H1 (cell line): ENCODE data around the gene RCAN2. TPM values are rescaled to one million over a fixed set of nuclear protein-coding genes. Genes with fewer than 3 reads are reported as not detected.

Source experiments
- CTCF ChIA-PET: fragments of 300-600 bp; sonication (Branson Sonifier 250); formaldehyde crosslinking; loops from one replicate; lab custom pipeline; 2021; ENCODE audit not compliant: partially characterized antibody; lab: Charles Lee
- POLR2A ChIA-PET: fragments of 300-600 bp; sonication (Branson Sonifier 250); formaldehyde crosslinking; loops from one replicate; lab custom pipeline; 2021; ENCODE audit warnings: inconsistent platforms; ENCODE audit not compliant: partially characterized antibody; lab: Charles Lee
- DNase-seq, 2 experiments: peaks; one replicate each; pipeline versions ENCODE4 v3.0.0 to v3.0.0-alpha.2; 2010 to 2022; ENCODE audit warnings: low spot score in 2 of 2, low read depth in 1 of 2, mixed read lengths in 1 of 2
- FAIRE-seq: peaks from 2 replicates; lab custom pipeline; 2011; peaks lifted over from hg19 to GRCh38; lab: Jason Lieb, UNC
- H2AFZ ChIP-seq: 2 replicates; pipeline ENCODE4 v1.8.1; 2012; ENCODE audit warnings: low read length, inconsistent platforms
- H2AK5ac ChIP-seq: 2 replicates; pipeline ENCODE4 v1.6.1; 2013; ENCODE audit warnings: low read depth, low read length
- H2BK120ac ChIP-seq: replicated peaks from 2 replicates; pipeline ENCODE3; 2013; ENCODE audit warnings: low read depth, low read length, inconsistent platforms
- H2BK12ac ChIP-seq: 2 replicates; pipeline ENCODE4 v1.6.1; 2013; ENCODE audit warnings: low read depth, low read length
- H2BK15ac ChIP-seq: 2 replicates; pipeline ENCODE4 v1.6.1; 2013; ENCODE audit warnings: low read length
- H2BK20ac ChIP-seq: 2 replicates; pipeline ENCODE4 v1.6.1; 2013; ENCODE audit warnings: low read length
- H2BK5ac ChIP-seq: 2 replicates; pipeline ENCODE4 v1.6.1; 2013; ENCODE audit warnings: low read depth, low read length
- H3K14ac ChIP-seq: 2 replicates; pipeline ENCODE4 v1.6.1; 2013; ENCODE audit warnings: inconsistent platforms; ENCODE audit not compliant: insufficient read length
- H3K18ac ChIP-seq: 2 replicates; pipeline ENCODE4 v1.6.1; 2013; ENCODE audit warnings: low read length; ENCODE audit errors: extremely low read depth
- H3K23ac ChIP-seq: 2 replicates; pipeline ENCODE4 v1.6.1; 2013; ENCODE audit warnings: inconsistent platforms; ENCODE audit not compliant: insufficient read length
- H3K23me2 ChIP-seq: 2 replicates; pipeline ENCODE4 v1.6.1; 2013; ENCODE audit warnings: low read depth, low read length
- H3K27ac ChIP-seq: 2 replicates; pipeline ENCODE4 v1.6.1; 2011; ENCODE audit warnings: low read depth, low read length, inconsistent platforms
- H3K27me3 ChIP-seq, 4 experiments: replicated peaks in 1 of 4; 1 replicate in 1 of 4; 2 replicates in 3 of 4; pipeline versions ENCODE4 v1.6.1 to v1.8.1; 2011 to 2013; ENCODE audit warnings: low read length in 3 of 4, mild to moderate bottlenecking in 3 of 4, inconsistent platforms in 2 of 4, mixed read lengths in 2 of 4, moderate library complexity in 1 of 4; ENCODE audit not compliant: control insufficient read depth in 3 of 4, insufficient read depth in 3 of 4; ENCODE audit errors: extremely low read depth in 1 of 4
- H3K36me3 ChIP-seq, 4 experiments: 2 replicates each; pipeline versions ENCODE4 v1.6.1 to v1.8.1; 2011 to 2013; ENCODE audit warnings: mild to moderate bottlenecking in 4 of 4, low read length in 3 of 4, moderate library complexity in 2 of 4, control low read depth in 1 of 4, inconsistent platforms in 1 of 4; ENCODE audit not compliant: insufficient read depth in 4 of 4, control insufficient read depth in 2 of 4
- H3K4ac ChIP-seq: replicated peaks from 2 replicates; pipeline ENCODE3; 2013; ENCODE audit warnings: low read length, low read depth, mixed read lengths, inconsistent platforms; ENCODE audit not compliant: insufficient read length
- H3K4me1 ChIP-seq, 4 experiments: replicated peaks in 1 of 4; 1 replicate in 1 of 4; 2 replicates in 3 of 4; pipeline versions ENCODE4 v1.6.1 to v1.8.1; 2011 to 2013; ENCODE audit warnings: low read length in 3 of 4, inconsistent platforms in 2 of 4, mixed read lengths in 1 of 4; ENCODE audit not compliant: insufficient read depth in 4 of 4, control insufficient read depth in 3 of 4
- H3K4me2 ChIP-seq, 2 experiments: 2 replicates each; pipeline versions ENCODE4 v1.6.1 to v1.8.1; 2011 to 2013; ENCODE audit warnings: low read depth in 2 of 2, low read length in 2 of 2, control low read depth in 1 of 2, inconsistent platforms in 1 of 2, mild to moderate bottlenecking in 1 of 2; ENCODE audit not compliant: insufficient read depth in 1 of 2
- H3K4me3 ChIP-seq, 4 experiments: fragments of 200-600, 300-600 bp in 1 of 4; sonication (generic), shearing (Covaris generic), sonication (Bioruptor Twin) in 1 of 4; 2 replicates each; pipeline versions ENCODE4 v1.5.1 to v1.8.1; 2011 to 2016; ENCODE audit warnings: low read length in 4 of 4, low read depth in 3 of 4, control low read depth in 2 of 4, inconsistent platforms in 2 of 4, mild to moderate bottlenecking in 2 of 4, mixed read lengths in 1 of 4, moderate library complexity in 1 of 4; ENCODE audit not compliant: insufficient read depth in 2 of 4; ENCODE audit errors: extremely low read depth in 1 of 4
- H3K56ac ChIP-seq: replicated peaks from 2 replicates; pipeline ENCODE3; 2013; ENCODE audit warnings: low read depth, mild to moderate bottlenecking, mixed read lengths, low read length, inconsistent platforms; ENCODE audit not compliant: insufficient read length
- H3K79me1 ChIP-seq: 2 replicates; pipeline ENCODE4 v1.6.1; 2013; ENCODE audit warnings: low read depth, low read length, control low read depth
- H3K79me2 ChIP-seq, 2 experiments: 2 replicates each; pipeline versions ENCODE4 v1.6.1 to v1.8.1; 2012 to 2013; ENCODE audit warnings: low read length in 2 of 2, mild to moderate bottlenecking in 2 of 2, inconsistent platforms in 1 of 2; ENCODE audit not compliant: insufficient read depth in 2 of 2, control insufficient read depth in 1 of 2
- H3K9ac ChIP-seq, 4 experiments: replicated peaks in 1 of 4; 1 replicate in 1 of 4; 2 replicates in 3 of 4; pipeline versions ENCODE4 v1.6.1 to v1.8.1; 2011 to 2013; ENCODE audit warnings: low read depth in 3 of 4, low read length in 3 of 4, control low read depth in 2 of 4, mild to moderate bottlenecking in 2 of 4, moderate library complexity in 2 of 4, inconsistent platforms in 1 of 4; ENCODE audit errors: extremely low read depth in 1 of 4
- H3K9me3 ChIP-seq, 2 experiments: 2 replicates each; pipeline versions ENCODE4 v1.6.1 to v1.8.1; 2012 to 2013; ENCODE audit warnings: mild to moderate bottlenecking in 2 of 2, moderate library complexity in 2 of 2, control low read depth in 1 of 2, inconsistent platforms in 1 of 2, low read depth in 1 of 2, low read length in 1 of 2, mixed read lengths in 1 of 2; ENCODE audit not compliant: insufficient read depth in 2 of 2
- H4K20me1 ChIP-seq, 2 experiments: replicated peaks in 1 of 2; 2 replicates each; pipeline versions ENCODE3 to v1.8.1; 2011 to 2013; ENCODE audit warnings: inconsistent platforms in 2 of 2, low read length in 2 of 2, mild to moderate bottlenecking in 1 of 2; ENCODE audit not compliant: insufficient read depth in 2 of 2, control insufficient read depth in 1 of 2
- H4K5ac ChIP-seq: 2 replicates; pipeline ENCODE4 v1.6.1; 2013; ENCODE audit warnings: low read length, low read depth, mixed read lengths, inconsistent platforms; ENCODE audit not compliant: insufficient read length
- H4K8ac ChIP-seq: 2 replicates; pipeline ENCODE4 v1.8.0; 2013; ENCODE audit warnings: mild to moderate bottlenecking, moderate library complexity, low read length, inconsistent platforms; ENCODE audit not compliant: insufficient read depth; ENCODE audit errors: extremely low read depth
- H4K91ac ChIP-seq: replicated peaks from 2 replicates; pipeline ENCODE3; 2013; ENCODE audit warnings: low read length, mixed read lengths, inconsistent platforms; ENCODE audit not compliant: insufficient read length
- CBX5 ChIP-seq: fragments of 300-800, 300-1000 bp; sonication (generic); IDR thresholded peaks from 2 replicates; pipeline ENCODE4 v1.7.1; 2016; ENCODE audit warnings: antibody characterized with exemption, low read length, low read depth
- CBX8 ChIP-seq: fragments of 300-800, 300-1000 bp; sonication (generic); IDR thresholded peaks from 2 replicates; pipeline ENCODE4 v1.7.1; 2016; ENCODE audit warnings: low read depth, low read length, borderline replicate concordance
- CTCF ChIP-seq, 3 experiments: IDR thresholded peaks; 1 replicate in 2 of 3; 2 replicates in 1 of 3; pipeline versions ENCODE4 v1.5.1 to v1.6.1; 2011; ENCODE audit warnings: low read length in 3 of 3, mild to moderate bottlenecking in 3 of 3, inconsistent platforms in 2 of 3, low read depth in 1 of 3, moderate library complexity in 1 of 3; ENCODE audit not compliant: insufficient read depth in 1 of 3; ENCODE audit errors: control extremely low read depth in 1 of 3
- POLR2AphosphoS5 ChIP-seq: IDR thresholded peaks from 2 replicates; pipeline ENCODE4 v1.6.1; 2011; ENCODE audit warnings: low read depth, low read length
- RFX5 ChIP-seq: IDR thresholded peaks from 2 replicates; pipeline ENCODE4 v1.6.1; 2011; ENCODE audit warnings: low read depth, low read length, improper control_type of control experiment, borderline replicate concordance
- SP1 ChIP-seq: IDR thresholded peaks from 2 replicates; pipeline ENCODE4 v1.6.1; 2011; ENCODE audit warnings: low read depth, low read length
- TAF1 ChIP-seq: IDR thresholded peaks from 2 replicates; pipeline ENCODE4 v1.6.1; 2011; ENCODE audit warnings: mild to moderate bottlenecking, low read depth, low read length
- TAF7 ChIP-seq: optimal IDR thresholded peaks from 2 replicates; pipeline ENCODE3; 2011; ENCODE audit warnings: low read depth, mild to moderate bottlenecking, inconsistent platforms, low read length, moderate library complexity, borderline replicate concordance
- USF2 ChIP-seq: IDR thresholded peaks from 2 replicates; pipeline ENCODE4 v1.6.1; 2011; ENCODE audit warnings: low read length, improper control_type of control experiment
- YY1 ChIP-seq: IDR thresholded peaks from 2 replicates; pipeline ENCODE4 v1.6.1; 2011; ENCODE audit warnings: low read depth, mild to moderate bottlenecking, low read length
- WGBS, 2 experiments: shearing (Covaris generic) in 1 of 2; methylation state at CpG; one replicate each; pipeline versions ENCODE4 v1.1.6 to v1.1.7; 2013 to 2015; ENCODE audit warnings: low lambda C conversion rate in 2 of 2, mixed read lengths in 2 of 2, inconsistent platforms in 1 of 2, low coverage in 1 of 2, missing lambda C conversion rate in 1 of 2; ENCODE audit not compliant: insufficient replicate concordance in 2 of 2, insufficient coverage in 1 of 2, insufficient read length in 1 of 2; ENCODE audit errors: extremely low coverage in 1 of 2, missing lambda C conversion rate in 1 of 2; 5-methylcytosine and 5-hydroxymethylcytosine counted together
- polyA plus RNA-seq, 7 experiments: library from polyadenylated mRNA; depleted of rRNA in 3 of 7; stranded (reverse) in 5 of 7; unstranded in 2 of 7; fragments of >200 nt in 5 of 7; fragments of 200-250 nt in 2 of 7; gene quantifications; 1 replicate in 5 of 7; 2 replicates in 1 of 7; 4 replicates in 1 of 7; pipeline versions ENCODE4 v1.2.1 to v1.2.3, GENCODE V29; 2011 to 2013; ENCODE audit warnings: missing spikeins in 2 of 7, mixed read lengths in 2 of 7
- total RNA-seq: library from RNA; stranded (reverse); fragmentation: NEBNext Ultra II Directional; extraction: Animal tissue kit (Norgen Biotek cat#: 25700); gene quantifications from 2 replicates; pipeline ENCODE4 v1.2.1, GENCODE V29; 2021

Gene RCAN2
- total and polyA plus RNA-seq, 2 of the 8 experiments (the other 6 are each of a cell fraction or from before 2014, with no cell fraction given) = 5.0 to 8.5 TPM

GRCh38 chr6:46293641-46294316, 197.5 kb downstream of the RCAN2 start:
- Histone ChIP-seq H3K4me3 (no peak overlapping the region), H4K91ac (no peak overlapping the region), H3K27me3 (no peaks in the 10 kb centered on the region), H2BK15ac (no peak overlapping the region), H3K23ac (no peak overlapping the region), H3K56ac (no peak overlapping the region), H2AFZ (no peak overlapping the region), H3K4me2 (no peak overlapping the region), H3K14ac (no peak overlapping the region), H4K5ac (no peak overlapping the region), H3K79me2 (no peaks in the 10 kb centered on the region), H2BK120ac (no peak overlapping the region), H2BK20ac (no peak overlapping the region), H3K79me1 (no peaks in the 10 kb centered on the region), H3K9me3 (no peaks in the 10 kb centered on the region), H3K23me2 (no peaks in the 10 kb centered on the region), H3K9ac (no peak overlapping the region), H2BK5ac (no peak overlapping the region), H4K20me1 (no peaks in the 10 kb centered on the region), H3K18ac (no peak overlapping the region), H3K4me1 (peaks cover 0 to 3% (median 0%) of the 10 kb centered on the region in 4 experiments; a peak in 2 of 7 replicates), H2AK5ac (no peak overlapping the region), H4K8ac (no peak overlapping the region), H3K4ac (no peak overlapping the region), H3K36me3 (no peaks in the 10 kb centered on the region; a peak in 1 of 8 replicates), H2BK12ac (no peak overlapping the region), H3K27ac (no peak overlapping the region)
- DNase-seq (no peak), FAIRE-seq (no peak)
- 90% methylated on average over 5 of the region's 5 CpGs; no CpG with 5 or more reads in 1 of the 2 experiments for WGBS, 2 experiments
- POLR2A ChIA-PET = no interaction called here
- CTCF ChIA-PET = interaction anchor here (0.8 to 1.0 kb wide), 2 partner anchors 10 to 35 kb away, joined by 3 read pairs; no protein-coding TSS in a partner anchor
- TF ChIP-seq CTCF (IDR thresholded peaks at IDR 0.05; ENCODE audit: control extremely low read depth in 1 of 3, insufficient read depth in 1 of 3, low read depth in 1 of 3, low read length in 3 of 3) (no peak), TAF7 (no peak), YY1 (no peak), RFX5 (no peak), CBX8 (no peak), TAF1 (no peak), POLR2AphosphoS5 (no peak), USF2 (no peak), CBX5 (no peak), SP1 (no peak)
